Measurements from ENCODE around the gene LILRA6. TPM values are rescaled to one million over a fixed set of nuclear protein-coding genes. Genes with fewer than 3 reads are reported as not detected.
"Not testable (repeated sequence)": the region's sequence is repeated elsewhere in the genome, so short reads cannot be mapped to it uniquely, and the experiment has no call there.

Gene LILRA6
- total RNA-seq, 2 donors from 2014 or later: 0.23 TPM; not detected in 1

- H3K27ac ChIP-seq: no peak overlapping the region
- no peaks in the 10 kb centered on the region for H3K27me3 ChIP-seq (replicated peaks; ENCODE audit: insufficient read depth)
- DNase-seq (ENCODE audit: low spot score): no peak
- peaks cover 4% of the 10 kb centered on the region for H3K4me1 ChIP-seq (replicated peaks)
- peaks cover 0 to 4% of the 10 kb centered on the region in 2 donors for H3K36me3 ChIP-seq
- no peaks in the 10 kb centered on the region for H3K9me3 ChIP-seq
- TF ChIP-seq, protein P1, sequence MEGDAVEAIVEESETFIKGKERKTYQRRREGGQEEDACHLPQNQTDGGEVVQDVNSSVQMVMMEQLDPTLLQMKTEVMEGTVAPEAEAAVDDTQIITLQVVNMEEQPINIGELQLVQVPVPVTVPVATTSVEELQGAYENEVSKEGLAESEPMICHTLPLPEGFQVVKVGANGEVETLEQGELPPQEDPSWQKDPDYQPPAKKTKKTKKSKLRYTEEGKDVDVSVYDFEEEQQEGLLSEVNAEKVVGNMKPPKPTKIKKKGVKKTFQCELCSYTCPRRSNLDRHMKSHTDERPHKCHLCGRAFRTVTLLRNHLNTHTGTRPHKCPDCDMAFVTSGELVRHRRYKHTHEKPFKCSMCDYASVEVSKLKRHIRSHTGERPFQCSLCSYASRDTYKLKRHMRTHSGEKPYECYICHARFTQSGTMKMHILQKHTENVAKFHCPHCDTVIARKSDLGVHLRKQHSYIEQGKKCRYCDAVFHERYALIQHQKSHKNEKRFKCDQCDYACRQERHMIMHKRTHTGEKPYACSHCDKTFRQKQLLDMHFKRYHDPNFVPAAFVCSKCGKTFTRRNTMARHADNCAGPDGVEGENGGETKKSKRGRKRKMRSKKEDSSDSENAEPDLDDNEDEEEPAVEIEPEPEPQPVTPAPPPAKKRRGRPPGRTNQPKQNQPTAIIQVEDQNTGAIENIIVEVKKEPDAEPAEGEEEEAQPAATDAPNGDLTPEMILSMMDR (IDR thresholded peaks at IDR 0.05): no peak
- TF ChIP-seq POLR2A (IDR thresholded peaks at IDR 0.05) (no peak), POLR2AphosphoS5 (IDR thresholded peaks at IDR 0.05) (no peak)
- WGBS: 75% methylated on average over 7 of the region's 7 CpGs
- intact Hi-C loops (cut with DNase I): no loop called here
- H3K4me3 ChIP-seq: no peak overlapping the region
Measured at GRCh38 chr19:54196536-54196935, 46.1 kb downstream of the LILRA6 start.

DNA sequence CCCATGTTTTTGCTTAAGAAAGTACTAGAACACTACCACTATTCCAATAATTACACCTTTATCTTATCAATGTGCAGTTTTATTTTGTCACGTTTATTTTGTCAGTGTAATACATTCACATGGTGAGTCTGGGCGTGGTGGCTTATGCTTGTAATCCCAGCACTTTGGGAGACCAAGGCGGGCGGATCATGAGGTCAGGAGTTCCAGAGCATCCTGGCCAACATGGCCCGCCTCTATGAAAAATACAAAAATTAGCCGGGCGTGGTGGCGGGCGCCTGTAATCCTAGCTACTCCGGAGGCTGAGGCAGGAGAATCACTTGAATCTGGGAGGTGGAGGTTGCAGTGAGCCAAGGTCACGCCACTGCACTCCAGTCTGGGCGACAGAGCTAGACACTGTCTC, 48.1 kb downstream of the LILRA6 start:
- H3K4me1 ChIP-seq (replicated peaks); H3K27ac ChIP-seq; intact Hi-C loops (cut with DNase I); H3K36me3 ChIP-seq; DNase-seq (ENCODE audit: low spot score); H3K4me3 ChIP-seq; H3K9me3 ChIP-seq; H3K27me3 ChIP-seq (replicated peaks; ENCODE audit: insufficient read depth): not testable (repeated sequence)
- 95% methylated on average over 12 of the region's 12 CpGs for WGBS

DNA sequence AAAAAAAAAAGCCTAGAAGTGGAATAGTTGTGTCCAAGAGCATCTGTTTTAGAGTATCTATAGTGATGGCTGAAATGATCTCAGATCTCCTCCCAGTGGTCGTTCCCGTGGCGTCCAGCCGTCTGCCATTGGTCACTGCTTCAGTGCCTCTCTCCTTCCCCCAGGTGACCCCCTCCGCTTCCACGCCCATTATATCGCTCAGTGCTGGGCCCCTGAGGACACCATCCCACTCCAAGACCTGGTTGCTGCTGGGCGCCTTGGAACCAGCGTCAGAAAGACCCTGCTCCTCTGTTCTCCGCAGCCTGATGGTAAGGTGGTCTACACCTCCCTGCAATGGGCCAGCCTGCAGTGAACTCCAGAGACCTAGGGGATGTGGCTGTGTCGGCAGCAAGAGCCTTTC, 49.6 kb downstream of the LILRA6 start:
- Histone ChIP-seq H3K36me3 (peaks cover 0 to 4% of the 10 kb centered on the region in 2 donors), H3K4me3 (no peak overlapping the region), H3K4me1 (replicated peaks) (peaks cover 4% of the 10 kb centered on the region), H3K27me3 (replicated peaks; ENCODE audit: insufficient read depth) (no peaks in the 10 kb centered on the region), H3K9me3 (no peaks in the 10 kb centered on the region), H3K27ac (no peak overlapping the region)
- no peak for DNase-seq (ENCODE audit: low spot score)
- intact Hi-C loops (cut with DNase I): no loop called here
- WGBS: 92% methylated on average over 11 of the region's 11 CpGs
- TF ChIP-seq POLR2A (IDR thresholded peaks at IDR 0.05): no peak
- TF ChIP-seq POLR2AphosphoS5 (IDR thresholded peaks at IDR 0.05): no peak

GRCh38 chr19:54191811-54192453, 50.7 kb downstream of the LILRA6 start:
- no peak for TF ChIP-seq POLR2A (IDR thresholded peaks at IDR 0.05)
- TF ChIP-seq, protein P1 (IDR thresholded peaks at IDR 0.05): no peak
- no peak for TF ChIP-seq POLR2AphosphoS5 (IDR thresholded peaks at IDR 0.05)
- H3K27ac ChIP-seq: peak overlapping the region; percentile 96 to 98

DNA sequence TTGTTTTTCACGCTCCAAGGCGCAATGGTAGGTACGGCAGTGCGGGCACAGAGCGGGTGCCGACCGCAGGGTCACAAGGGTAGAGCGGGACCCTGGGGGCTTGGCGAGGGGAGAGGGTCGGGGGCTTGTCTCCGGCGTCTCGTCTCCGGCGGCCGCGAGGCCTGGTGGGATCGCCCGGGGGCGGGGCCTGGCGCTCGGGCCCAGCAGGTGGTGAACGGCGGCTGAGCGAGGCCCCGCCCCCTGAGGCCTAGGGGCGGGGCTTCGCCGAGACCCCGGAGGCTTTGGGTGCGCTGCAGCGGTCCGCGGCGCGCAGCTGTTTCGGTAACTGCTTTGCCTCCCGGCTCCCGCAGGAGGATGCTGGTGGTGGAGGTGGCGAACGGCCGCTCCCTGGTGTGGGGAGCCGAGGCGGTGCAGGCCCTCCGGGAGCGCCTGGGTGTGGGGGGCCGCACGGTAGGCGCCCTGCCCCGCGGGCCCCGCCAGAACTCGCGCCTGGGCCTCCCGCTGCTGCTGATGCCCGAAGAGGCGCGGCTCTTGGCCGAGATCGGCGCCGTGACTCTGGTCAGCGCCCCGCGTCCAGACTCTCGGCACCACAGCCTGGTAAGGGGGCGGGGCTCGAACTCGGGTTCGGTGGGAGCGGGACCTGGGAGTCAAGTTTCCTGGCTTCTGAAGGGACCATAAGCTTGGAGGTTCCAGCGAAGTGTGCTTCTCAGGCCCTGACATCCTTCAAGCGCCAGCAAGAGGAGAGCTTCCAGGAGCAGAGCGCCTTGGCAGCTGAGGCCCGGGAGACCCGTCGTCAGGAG, 51.4 kb downstream of the LILRA6 start, which contains the start of gene TSEN34:
Gene TSEN34, plus strand, starts transcription at position 298 of the 800 bp plus-strand sequence. Its CDS starts 57 bp downstream, at position 355.
- under 1% methylated on average over 69 of the region's 77 CpGs for WGBS
- peak; percentile 88 for DNase-seq (ENCODE audit: low spot score)
- no peaks in the 10 kb centered on the region for H3K9me3 ChIP-seq
- TF ChIP-seq POLR2AphosphoS5 (IDR thresholded peaks at IDR 0.05): no peak
- TF ChIP-seq POLR2A (IDR thresholded peaks at IDR 0.05): peak; percentile 87
- H3K4me1 ChIP-seq (replicated peaks): peaks cover 4% of the 10 kb centered on the region
- no peaks in the 10 kb centered on the region for H3K27me3 ChIP-seq (replicated peaks; ENCODE audit: insufficient read depth)
- intact Hi-C loops (cut with DNase I): loop anchor here (2.0 kb wide), 1 partner anchor 30 kb away; no protein-coding TSS in a partner anchor
- H3K36me3 ChIP-seq: peaks cover 0 to 4% of the 10 kb centered on the region in 2 donors
- H3K4me3 ChIP-seq: peak within 1 kb of the TSS; percentile 83 to 91
- peak within 1 kb of the TSS; percentile 96 to 98 for H3K27ac ChIP-seq

More at GRCh38 chr19:54191811-54192453, 50.7 kb downstream of the LILRA6 start:
- WGBS: 62% methylated on average over 19 of the region's 19 CpGs
- intact Hi-C loops (cut with DNase I): loop anchor here (2.0 kb wide), 1 partner anchor 31 kb away; no protein-coding TSS in a partner anchor
- Histone ChIP-seq H3K27me3 (replicated peaks; ENCODE audit: insufficient read depth) (no peaks in the 10 kb centered on the region), H3K36me3 (peaks cover 0 to 4% of the 10 kb centered on the region in 2 donors), H3K9me3 (no peaks in the 10 kb centered on the region), H3K4me3 (peak overlapping the region; percentile 83 to 91), H3K4me1 (replicated peaks) (peaks cover 4% of the 10 kb centered on the region)
- DNase-seq (ENCODE audit: low spot score): no peak

GRCh38 chr19:54190503-54191010, 52.0 kb downstream of the LILRA6 start:
- peaks cover 0 to 4% of the 10 kb centered on the region in 2 donors for H3K36me3 ChIP-seq
- H3K9me3 ChIP-seq: no peaks in the 10 kb centered on the region
- peak overlapping the region; percentile 96 to 98 for H3K27ac ChIP-seq
- intact Hi-C loops (cut with DNase I): loop anchor here (1.0 to 2.0 kb wide), 2 partner anchors 10 to 30 kb away; partner anchors contain the start of gene RPS9
- WGBS: 0% methylated on average over 55 of the region's 56 CpGs
- TF ChIP-seq POLR2AphosphoS5 (IDR thresholded peaks at IDR 0.05) (peak; percentile 90), POLR2A (IDR thresholded peaks at IDR 0.05) (no peak)
- peak overlapping the region; percentile 83 to 91 for H3K4me3 ChIP-seq
- no peaks in the 10 kb centered on the region for H3K27me3 ChIP-seq (replicated peaks; ENCODE audit: insufficient read depth)
- peaks cover 4% of the 10 kb centered on the region for H3K4me1 ChIP-seq (replicated peaks)
- DNase-seq (ENCODE audit: low spot score): peak; percentile 100
